GM18498 (cell line): ENCODE results near the gene WFDC12.
"Not testable (repeated sequence)": the region's sequence is repeated elsewhere in the genome, so short reads cannot be mapped to it uniquely, and the experiment has no call there.

Experiments used
- ATAC-seq: cut with Tn5 transposase; IDR thresholded peaks from one replicate; pipeline ENCODE4 v1.9.1; 2021; ENCODE audit warnings: mild to moderate bottlenecking, moderate library complexity; ENCODE audit not compliant: unreplicated experiment

WFDC12 gene, protein sequence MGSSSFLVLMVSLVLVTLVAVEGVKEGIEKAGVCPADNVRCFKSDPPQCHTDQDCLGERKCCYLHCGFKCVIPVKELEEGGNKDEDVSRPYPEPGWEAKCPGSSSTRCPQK

DNA sequence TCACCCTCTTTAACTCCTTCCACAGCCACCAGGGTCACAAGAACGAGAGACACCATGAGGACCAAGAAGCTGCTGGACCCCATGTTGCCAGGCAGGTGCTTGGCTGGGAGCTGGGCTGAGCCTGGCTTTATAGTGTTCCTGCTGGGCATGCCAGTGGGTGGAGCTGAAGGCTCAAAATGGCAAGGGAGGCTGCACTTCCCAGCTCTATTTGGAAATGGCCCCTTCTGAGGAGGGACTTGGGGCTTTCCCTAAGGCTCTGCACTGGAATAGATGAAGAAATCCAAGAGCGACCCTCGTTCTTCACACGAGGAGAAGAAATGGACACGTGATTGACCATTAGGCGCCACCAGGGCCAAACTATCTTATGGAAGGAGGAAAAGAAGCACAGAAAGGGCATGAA, at the start of gene WFDC12:
Gene WFDC12 (minus strand): TSS at position 101 of the 400 bp plus-strand sequence. CDS start 18 bp downstream, at position 83.
- ATAC-seq: no peak

DNA sequence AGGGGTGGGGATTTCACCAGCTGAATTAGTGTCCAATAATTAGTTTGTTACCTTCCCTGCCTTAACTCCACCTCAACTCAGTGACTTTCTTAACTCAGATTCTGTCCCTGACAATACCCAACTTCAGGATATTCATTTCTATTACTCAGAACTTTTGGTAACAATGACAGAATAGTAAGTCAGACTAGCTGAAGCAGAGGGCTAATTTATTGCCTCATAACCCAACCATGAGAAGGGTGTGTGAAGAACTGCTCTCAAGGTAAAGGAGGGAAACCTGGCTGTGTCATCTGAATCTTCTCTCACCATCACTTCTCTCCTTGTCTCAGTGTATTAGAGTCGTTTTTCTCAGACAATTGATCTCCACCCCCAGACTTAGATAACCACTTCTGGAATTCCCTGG, 49.3 kb upstream of the WFDC12 start:
- ATAC-seq: no peak

DNA sequence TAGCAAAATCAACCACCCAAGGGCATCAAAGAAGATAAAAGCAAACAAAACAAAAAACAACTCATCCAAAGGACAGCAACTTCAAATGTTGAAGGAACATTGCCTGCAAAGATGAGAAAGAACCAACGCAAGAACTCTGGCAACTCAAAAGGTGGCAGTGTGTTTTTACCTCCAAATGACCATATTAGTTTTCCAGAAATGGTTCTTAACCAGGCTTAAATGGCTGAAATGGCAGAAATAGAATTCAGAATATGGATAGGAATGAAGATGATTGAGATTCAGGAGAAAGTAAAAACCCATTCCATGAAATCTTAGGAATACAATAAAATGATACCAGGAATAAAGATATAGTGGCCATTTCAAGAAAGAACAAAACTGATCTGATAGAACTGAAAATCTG, 40.6 kb upstream of the WFDC12 start:
- ATAC-seq: no peak

DNA sequence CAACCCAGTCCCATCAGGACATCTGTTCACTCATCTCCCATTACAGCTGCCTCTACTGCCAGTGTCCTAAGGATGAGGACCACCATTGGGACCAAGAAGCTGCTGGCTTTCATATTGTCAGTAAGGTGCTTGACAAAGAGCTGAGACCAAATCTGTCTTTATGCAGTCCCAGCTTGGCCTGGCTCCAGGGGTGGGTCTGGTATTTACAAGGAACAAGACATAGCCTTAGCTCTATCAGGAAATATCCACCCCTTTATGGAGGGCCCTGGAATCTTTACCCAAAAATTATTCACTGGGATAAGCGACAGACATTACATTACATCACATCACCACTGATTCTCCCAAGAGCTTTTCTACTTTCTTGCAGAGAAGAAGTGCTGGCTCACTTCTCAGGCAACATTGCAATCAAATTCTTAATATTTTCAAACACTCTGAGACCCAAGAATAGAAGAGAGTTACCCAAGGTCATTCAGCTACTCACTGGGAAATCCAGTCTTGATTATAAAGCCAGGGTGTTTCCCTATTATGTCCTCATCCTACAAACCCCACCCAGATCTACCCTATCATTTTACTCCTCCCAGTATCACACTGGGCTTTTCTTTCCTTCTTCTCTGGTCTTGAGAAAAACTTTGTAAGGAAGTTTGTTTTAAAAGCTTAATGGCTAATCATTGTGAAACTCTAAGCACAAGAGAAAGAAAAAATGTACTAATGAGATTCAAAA, 39.0 kb upstream of the WFDC12 start:
- ATAC-seq: no peak

DNA sequence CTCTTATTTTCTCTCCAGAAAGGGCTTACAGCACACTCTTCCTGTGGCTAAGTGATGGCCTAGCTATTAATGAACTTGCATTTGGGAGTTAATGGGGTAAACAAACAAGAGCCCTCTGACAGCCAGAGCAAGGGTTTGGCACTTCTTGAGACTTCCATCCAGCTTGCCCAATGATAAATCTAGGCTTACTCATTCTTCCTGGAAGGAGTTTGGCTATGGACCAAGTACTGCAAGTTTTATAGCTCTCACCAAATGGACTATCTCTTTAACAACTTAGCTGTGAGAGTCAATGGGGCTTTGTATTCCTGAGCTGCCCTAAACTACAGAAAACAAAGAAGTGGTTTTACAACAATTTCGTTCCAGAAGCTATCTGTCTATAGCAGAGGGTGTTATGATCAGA, 33.7 kb upstream of the WFDC12 start:
- no peak for ATAC-seq

DNA sequence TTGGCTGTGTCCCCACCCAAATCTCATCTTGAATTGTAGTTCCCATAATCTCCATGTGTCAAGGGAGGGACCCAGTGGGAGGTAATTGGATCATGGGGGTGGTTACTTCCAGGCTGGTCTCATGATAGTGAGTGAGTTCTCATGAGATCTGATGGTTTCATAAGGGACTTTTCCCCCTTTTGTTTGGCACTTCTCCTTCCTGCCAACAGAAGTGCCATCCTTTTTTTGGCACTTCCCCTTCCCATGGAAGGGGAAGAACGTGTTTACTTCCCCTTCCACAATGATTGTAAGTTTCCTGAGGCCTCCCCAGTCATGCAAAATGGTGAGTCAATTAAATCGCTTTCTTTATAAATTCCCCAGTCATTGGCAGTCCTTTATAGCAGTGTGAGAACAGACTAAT, 32.4 kb upstream of the WFDC12 start:
- ATAC-seq: no peak

DNA sequence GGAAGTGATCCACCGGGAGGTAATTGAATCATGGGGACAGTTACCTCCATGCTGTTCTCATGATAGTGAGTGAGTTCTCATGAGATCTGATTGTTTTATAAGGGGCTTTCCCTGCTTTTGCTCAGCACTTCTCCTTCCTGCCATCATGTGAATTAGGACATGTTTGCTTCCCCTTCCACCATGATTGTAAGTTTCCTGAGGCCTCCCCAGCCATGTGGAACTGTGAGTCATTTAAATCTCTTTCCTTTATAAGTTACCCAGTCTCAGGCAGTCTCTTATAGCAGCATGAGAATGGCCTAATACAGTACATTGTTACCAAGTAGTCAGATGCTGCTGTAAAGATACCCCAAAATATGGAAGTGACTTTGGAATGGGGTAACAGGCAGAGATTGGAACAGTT, 30.5 kb upstream of the WFDC12 start:
- ATAC-seq: not testable (repeated sequence)

DNA sequence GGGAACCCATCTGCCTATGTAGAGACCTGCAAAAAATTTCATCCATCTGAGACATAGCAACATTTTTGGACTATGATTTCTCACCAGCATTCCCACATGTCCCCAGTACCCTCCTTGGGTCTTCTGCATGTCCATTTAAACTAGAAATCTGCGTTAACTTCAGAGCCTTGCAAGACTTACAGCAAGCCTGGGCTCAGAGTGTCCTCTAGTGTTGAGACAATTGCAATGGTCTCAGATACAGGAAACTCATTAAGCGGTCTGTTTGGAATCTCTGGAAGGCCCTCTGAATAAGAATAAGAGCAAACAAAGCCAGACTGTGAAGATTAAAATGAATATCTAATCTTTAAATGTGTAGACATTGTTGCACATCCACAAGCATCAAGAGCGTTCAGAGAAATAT, 29.9 kb upstream of the WFDC12 start:
- ATAC-seq: no peak

DNA sequence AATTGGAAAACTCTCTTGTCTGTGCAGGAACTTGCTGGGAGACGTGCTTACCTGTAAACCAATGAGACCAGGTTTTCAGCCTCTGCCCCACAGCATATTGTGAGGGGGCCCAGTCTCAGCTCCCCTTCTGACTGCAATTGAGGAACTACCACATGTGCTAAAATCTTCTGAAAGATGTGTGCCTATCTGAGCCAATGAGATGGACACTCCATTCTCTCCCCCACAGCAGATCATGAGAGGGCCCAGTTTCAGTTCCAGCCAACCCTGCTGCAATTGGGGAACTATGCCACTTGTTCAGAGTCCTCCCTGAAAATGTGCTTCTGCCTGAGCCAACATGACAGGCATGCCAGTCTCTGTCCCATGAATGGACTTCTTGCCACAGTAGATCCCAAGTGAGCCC, 29.5 kb upstream of the WFDC12 start:
- ATAC-seq: no peak

DNA sequence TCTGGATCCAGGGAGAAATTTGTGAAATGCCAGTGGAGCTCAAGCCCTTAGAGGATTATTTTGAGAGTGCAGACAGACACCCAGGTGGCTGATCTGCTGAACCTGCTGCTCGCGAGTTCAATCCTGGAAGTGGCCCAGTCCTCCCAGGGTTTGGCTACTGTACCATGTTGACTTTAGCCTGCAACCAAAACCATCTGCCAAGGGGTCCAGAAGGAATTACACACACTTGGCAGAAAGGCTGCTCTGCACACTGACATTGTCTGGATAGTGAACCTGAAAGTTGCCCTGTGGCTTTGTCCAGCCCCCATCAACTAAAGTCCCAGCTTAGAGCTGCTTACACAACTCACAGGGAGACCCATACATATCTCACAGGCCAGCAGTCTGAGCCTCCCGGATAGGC, 28.9 kb upstream of the WFDC12 start:
- ATAC-seq: no peak

DNA sequence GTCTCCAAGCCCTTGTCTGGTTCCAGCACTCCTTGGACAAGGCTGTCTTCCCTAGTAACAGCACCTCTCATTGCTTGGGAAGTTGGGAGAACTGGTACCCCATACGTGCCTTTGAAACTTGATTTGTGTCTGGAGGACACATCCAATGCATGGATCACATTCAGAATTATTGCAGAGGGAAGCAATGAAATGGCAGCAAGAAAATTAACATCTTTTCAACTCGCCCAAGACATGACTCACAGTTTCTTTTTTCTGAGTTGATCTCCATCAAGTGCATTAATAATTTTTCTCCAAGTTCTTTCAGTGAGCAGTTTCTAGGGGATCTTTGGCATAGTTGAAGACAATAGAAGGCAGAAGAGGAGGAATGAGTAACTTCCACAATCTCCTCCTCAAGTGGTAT, 28.1 kb upstream of the WFDC12 start:
- no peak for ATAC-seq

DNA sequence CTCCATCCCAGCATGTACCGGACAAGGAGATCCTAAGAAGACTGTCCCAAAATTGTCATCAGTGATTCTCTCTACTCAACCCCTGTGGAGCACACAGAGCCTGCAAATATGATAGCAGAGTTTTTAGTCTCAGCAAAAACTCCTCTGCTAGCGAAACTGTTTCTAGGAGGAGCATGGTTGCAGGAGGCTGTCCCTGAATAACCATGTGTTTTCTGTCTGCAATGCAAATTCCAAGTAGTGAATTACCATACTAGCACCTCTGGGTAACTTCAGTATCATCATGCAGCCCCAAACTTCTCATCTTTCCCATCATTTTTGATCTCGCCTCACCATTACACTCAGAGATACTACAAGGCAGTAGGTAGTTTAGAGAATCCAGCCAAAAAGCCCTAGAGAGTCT, 24.8 kb upstream of the WFDC12 start:
- ATAC-seq: no peak

DNA sequence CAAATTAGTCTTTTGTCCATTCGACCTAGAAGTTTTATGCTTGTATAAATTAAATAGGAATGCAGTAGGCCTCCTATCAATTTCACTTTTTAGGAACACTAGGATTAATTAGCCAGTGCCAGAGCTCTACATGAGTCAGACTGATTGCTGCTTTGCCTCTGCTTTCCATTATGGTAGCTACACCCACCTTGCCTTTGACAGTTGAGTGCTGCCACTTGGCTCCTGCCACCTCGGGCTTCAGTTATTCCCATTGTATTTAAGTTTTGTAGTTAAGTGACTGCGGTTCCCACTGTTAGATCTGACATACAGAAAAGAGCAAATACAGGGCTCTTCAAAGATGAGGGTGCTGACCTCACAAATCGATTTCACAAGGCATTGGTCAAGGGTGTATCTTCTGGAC, 16.6 kb upstream of the WFDC12 start:
- no peak for ATAC-seq

DNA sequence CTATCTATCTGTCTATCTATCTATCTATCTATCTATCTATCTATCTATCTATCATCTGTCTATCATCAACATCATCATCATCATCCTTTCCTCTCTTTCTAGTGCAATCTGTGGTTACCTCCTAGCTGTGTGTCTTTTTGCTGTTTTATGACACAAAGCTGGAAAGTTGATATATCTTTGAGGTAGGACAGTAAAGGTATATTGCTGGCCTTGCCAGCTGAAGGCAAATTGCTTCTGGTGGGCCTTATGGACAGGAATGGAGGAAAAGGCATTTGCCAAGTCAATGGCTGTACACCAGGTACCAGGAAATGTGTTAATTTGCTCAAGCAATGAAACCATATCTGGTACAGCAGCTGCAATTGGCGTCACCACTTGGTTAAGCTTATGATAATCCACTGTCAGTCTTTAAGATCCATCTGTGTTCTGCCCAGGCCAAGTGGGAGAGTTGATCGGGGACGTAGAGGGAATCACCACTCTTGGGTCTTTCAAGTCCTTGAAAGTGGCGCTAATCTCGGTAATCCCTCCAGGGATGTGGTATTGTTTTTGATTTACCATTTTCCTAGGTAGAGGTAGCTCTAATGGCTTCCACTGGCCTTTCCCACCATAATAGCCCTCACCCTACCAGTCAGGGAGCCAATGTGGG, 15.6 kb upstream of the WFDC12 start:
- ATAC-seq: not testable (repeated sequence)

DNA sequence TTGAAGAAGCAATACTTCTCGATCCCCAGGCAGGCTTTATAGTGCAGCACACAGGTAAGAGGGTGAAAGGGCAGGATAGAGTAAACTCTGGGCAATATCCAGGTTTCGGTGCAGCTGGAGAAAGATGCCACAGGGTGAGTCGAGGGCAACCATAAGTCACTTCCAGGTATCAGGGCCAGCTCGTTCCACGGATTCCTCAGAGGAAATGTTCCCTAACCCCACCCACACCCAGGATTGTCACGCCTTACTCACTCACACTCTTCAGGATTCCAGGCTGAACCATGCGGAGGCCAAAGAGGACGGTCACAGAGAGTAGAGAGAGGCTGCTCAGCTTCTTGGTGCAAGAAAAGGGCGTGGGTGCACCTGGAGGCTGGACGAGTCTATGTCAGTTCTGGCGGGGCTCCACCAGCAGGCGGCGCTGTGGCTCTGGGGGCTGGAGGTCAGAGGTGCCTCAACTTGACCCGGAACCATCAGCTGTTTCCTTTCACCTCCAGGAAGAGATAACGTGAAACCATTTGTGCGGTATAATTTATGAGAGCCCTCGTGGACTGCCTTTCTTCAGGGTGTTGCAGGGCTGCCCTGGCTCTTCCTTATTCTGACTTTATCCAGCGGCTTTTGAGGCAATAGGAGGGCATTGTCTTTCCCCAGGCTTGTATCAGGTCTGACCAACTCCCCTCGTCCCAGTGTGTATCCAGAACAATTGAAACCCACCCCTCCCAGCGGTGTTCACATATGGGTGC, 14.5 kb upstream of the WFDC12 start:
- ATAC-seq: no peak

DNA sequence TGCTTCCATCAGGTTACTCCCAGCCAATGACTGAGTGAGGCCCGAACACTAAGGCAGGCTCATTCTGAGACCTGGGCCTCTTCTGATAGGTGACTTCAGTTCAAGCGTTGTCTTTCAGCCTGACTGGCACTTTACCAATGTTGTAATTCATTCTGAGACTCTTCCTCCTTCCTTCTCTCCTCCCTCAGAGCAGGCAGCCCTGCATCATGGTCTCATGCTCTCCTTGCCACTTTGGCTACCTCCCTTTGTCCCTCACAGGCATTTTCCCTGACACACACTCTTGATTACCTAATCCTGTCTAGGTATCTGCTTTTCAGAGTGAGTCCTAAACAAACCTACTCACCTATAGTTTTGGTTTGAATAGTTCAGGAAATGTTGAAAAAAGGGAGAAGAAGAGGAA, 12.6 kb upstream of the WFDC12 start:
- no peak for ATAC-seq

DNA sequence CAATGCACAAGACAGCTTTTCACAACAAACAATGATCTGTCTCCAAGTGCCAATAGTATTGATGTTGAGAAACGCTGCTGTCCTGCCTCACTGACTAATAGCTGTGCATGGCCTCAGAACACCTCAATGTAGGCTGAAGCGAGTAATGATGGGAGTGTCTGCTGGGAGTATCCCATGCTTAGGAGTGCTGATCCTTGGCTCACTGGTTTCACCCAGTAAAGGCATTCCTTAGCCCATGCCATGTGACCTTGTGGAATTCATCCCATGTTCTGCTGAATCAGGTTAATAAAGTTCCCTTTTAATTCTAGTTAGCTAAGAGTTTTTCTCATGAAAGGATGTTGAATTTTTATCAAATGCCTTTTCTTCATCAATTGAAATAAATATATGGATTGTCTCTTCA, 3.8 kb upstream of the WFDC12 start:
- ATAC-seq: no peak

DNA sequence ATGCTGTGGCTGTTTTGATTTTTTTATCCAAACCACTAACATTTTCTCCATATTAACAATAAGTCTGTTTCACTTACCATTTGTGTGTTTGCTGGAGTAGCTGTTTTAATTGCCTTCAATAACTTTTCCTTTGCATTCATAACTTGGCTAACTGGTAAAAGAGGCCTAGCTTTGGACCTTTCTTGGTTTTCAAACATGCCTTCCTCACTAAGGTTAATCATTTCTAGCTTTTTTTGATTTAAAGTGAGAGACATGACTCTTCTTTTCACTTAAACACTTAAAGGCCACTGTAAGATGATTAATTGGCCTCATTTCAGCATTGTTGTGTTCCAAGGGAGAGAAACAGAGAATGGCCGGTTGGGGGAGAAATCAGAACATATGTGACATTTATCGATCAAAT, 2.9 kb downstream of the WFDC12 start:
- no peak for ATAC-seq

DNA sequence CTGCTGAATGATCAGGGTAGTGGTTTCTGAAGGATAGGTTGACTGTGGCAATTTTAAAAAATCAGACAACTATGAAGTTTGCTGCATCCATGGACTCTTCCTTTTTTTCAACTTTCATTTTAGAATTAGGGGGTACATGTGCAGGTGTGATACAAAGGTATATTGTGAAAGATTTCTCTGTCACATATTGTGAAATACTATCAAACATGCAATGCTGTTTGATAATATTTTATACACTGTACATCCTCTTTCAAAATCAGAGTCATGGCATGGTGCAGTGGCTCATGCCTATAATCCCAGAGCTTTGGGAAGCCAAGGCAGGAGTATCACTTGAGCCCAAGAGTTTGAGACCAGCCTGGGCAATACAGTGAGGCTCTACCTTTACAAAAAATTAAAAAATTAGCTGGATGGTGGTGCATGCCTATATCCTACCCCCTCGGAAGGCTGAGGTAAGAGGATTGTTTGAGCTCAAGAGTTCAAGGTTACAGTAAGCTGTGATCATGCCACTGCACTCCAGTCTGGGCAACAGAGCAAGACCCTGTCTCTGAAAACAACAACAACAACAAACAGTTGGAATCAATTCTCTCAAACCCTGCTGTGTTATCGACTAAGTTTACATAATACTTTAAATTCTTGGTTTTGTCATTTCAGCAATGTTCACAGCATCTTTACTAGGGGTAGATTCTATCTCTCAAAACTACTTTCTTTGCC, 4.6 kb downstream of the WFDC12 start:
- no peak for ATAC-seq

DNA sequence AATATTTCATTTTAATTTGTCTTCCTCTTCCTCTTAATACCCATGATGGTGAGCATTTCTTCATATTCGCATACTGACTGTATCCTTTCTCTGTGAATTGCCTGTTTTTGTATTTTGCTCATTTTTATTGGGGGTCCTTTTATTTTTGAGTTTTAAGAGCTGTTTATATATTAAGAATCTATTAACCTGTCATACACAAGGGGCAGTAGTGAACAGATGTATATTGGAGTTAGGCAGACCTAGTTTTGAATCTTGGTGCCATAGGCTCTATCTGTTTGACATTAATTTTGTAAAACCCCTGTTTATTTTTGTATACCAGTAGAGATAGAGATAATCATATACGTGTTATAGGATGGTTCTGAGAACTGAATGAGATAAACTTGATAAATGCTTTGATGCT, 6.2 kb downstream of the WFDC12 start:
- ATAC-seq: no peak

DNA sequence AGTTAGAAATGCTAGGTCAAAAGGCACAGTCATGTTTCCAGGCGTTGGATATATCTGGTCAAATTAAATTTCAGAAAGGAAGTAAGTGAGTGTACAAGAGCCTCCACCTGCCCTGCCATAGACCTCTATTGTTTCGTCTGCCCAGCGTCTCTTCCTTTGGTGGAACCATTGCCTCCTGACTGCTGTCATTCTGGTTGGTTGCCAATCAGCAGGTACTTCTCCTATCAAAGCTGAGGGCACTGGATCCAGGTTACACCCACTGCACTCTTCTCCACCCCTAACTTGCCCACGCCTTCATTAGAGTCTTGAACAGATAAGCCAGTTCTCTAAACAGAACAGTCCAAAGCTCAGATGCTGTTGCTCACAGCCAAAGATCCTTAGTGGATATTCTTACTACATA, 6.7 kb downstream of the WFDC12 start:
- ATAC-seq: no peak
